Endodermal cell (in vitro differentiated cells): ENCODE data around the gene SERPINB11. TPM values are rescaled to one million over a fixed set of nuclear protein-coding genes. Genes with fewer than 3 reads are reported as not detected.

ENCODE experiments used
- DNase-seq: peaks from one replicate; pipeline ENCODE4 v3.0.0-alpha.2; 2017
- H3K27ac ChIP-seq: 2 replicates; pipeline ENCODE4 v1.5.1; 2013; ENCODE audit warnings: mild to moderate bottlenecking, low read depth, low read length, moderate library complexity
- H3K27me3 ChIP-seq: 2 replicates; pipeline ENCODE4 v1.6.1; 2013; ENCODE audit warnings: mild to moderate bottlenecking, low read length, moderate library complexity; ENCODE audit not compliant: insufficient read depth, control insufficient read depth, poor library complexity, severe bottlenecking
- H3K36me3 ChIP-seq: 2 replicates; pipeline ENCODE4 v1.7.0; 2013; ENCODE audit warnings: mild to moderate bottlenecking, low read length, moderate library complexity; ENCODE audit not compliant: control insufficient read depth, insufficient read depth
- H3K4me1 ChIP-seq: one replicate; pipeline ENCODE4 v1.7.0; 2013; ENCODE audit warnings: low read length; ENCODE audit not compliant: control insufficient read depth, insufficient read depth
- H3K4me3 ChIP-seq: 2 replicates; pipeline ENCODE4 v1.5.1; 2013; ENCODE audit warnings: mild to moderate bottlenecking, low read length, moderate library complexity
- H3K9ac ChIP-seq: 2 replicates; pipeline ENCODE4 v1.6.1; 2013; ENCODE audit warnings: mild to moderate bottlenecking, low read length, moderate library complexity; ENCODE audit not compliant: poor library complexity, severe bottlenecking; ENCODE audit errors: extremely low read depth
- H3K9me3 ChIP-seq: 2 replicates; pipeline ENCODE4 v1.6.1; 2013; ENCODE audit warnings: mild to moderate bottlenecking, low read length, moderate library complexity; ENCODE audit not compliant: control insufficient read depth
- H3K27ac Mint-ChIP-seq: 2 replicates; pipeline ENCODE4 v1.8.0; 2020; ENCODE audit warnings: mixed read lengths
- H3K27me3 Mint-ChIP-seq: 2 replicates; pipeline ENCODE4 v1.8.0; 2021; ENCODE audit warnings: mild to moderate bottlenecking, mixed read lengths; ENCODE audit not compliant: insufficient read depth
- H3K36me3 Mint-ChIP-seq: 2 replicates; pipeline ENCODE4 v1.8.0; 2020; ENCODE audit warnings: low read depth, mixed read lengths
- H3K4me1 Mint-ChIP-seq: 2 replicates; pipeline ENCODE4 v1.8.0; 2020; ENCODE audit warnings: mixed read lengths
- H3K4me3 Mint-ChIP-seq: 2 replicates; pipeline ENCODE4 v1.8.0; 2020; ENCODE audit warnings: mild to moderate bottlenecking, moderate library complexity, mixed read lengths
- H3K9me3 Mint-ChIP-seq: 2 replicates; pipeline ENCODE4 v1.8.0; 2020; ENCODE audit warnings: mild to moderate bottlenecking, mixed read lengths
- CTCF ChIP-seq: fragments of 200-600 bp; sonication (generic); conservative IDR thresholded peaks from 2 replicates; pipeline ENCODE4 v1.5.0; 2021; ENCODE audit warnings: antibody characterized with exemption, mild to moderate bottlenecking
- WGBS, 2 experiments: methylation state at CpG; one replicate each; pipeline versions ENCODE4 v1.1.5 to v1.1.7; 2013; ENCODE audit warnings: missing lambda C conversion rate in 2 of 2, mixed read lengths in 1 of 2; ENCODE audit not compliant: insufficient coverage in 1 of 2, insufficient read length in 1 of 2; 5-methylcytosine and 5-hydroxymethylcytosine counted together
- total RNA-seq, 2 donors: library from RNA; stranded (reverse); fragmentation: NEBNext Ultra II Directional in 1 of 2; extraction: Animal tissue kit (Norgen Biotek cat#: 25700) in 1 of 2; gene quantifications; 2 replicates in 1 of 2; 3 replicates in 1 of 2; pipeline ENCODE4 v1.2.1, GENCODE V29; 2021

The SERPINB11 gene
- total RNA-seq, 2 donors from 2014 or later = not detected

DNA sequence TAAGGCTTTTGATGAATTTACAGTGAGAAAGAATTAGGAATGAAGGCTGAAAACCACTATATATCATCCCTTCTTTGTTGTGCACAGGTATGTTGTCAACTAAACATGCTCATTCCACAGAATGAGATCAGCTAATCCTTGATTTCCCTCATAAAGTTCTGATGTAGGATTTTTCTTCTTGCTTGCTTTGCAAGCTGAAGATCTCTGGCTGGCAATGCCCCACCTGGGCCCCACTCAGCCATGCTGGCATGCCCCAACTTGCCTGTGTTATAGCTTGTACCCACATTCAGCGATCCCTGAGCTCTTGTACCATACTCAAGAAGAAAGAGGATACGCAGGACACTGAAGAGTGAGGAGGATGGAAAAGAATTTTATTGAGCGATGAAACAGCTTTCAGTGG is 18.0 kb upstream of the SERPINB11 start:
- TF ChIP-seq CTCF = no peak
- Histone ChIP-seq H3K9ac (no peak overlapping the region), H3K4me1 (peaks cover 28% of the 10 kb centered on the region), H3K27me3 (no peaks in the 10 kb centered on the region), H3K36me3 (no peaks in the 10 kb centered on the region), H3K4me3 (no peak overlapping the region), H3K9me3 (peaks cover 14% of the 10 kb centered on the region), H3K27ac (no peak overlapping the region)
- Mint-ChIP-seq H3K4me1 (peaks cover 38% of the 10 kb centered on the region), H3K27ac (no peak overlapping the region), H3K36me3 (no peaks in the 10 kb centered on the region), H3K27me3 (no peaks in the 10 kb centered on the region), H3K4me3 (no peak overlapping the region), H3K9me3 (peaks cover 9% of the 10 kb centered on the region)
- WGBS, 2 experiments = 96 to 100% methylated on average over 1 to 3 of the region's 3 CpGs
- no peak for DNase-seq

GRCh38 chr18:63686871-63687270 is 15.9 kb upstream of the SERPINB11 start:
- Mint-ChIP-seq H3K27me3 (no peaks in the 10 kb centered on the region), H3K27ac (no peak overlapping the region), H3K36me3 (peaks cover 2% of the 10 kb centered on the region), H3K9me3 (peaks cover 28% of the 10 kb centered on the region), H3K4me3 (no peak overlapping the region), H3K4me1 (peaks cover 33% of the 10 kb centered on the region)
- no peaks in the 10 kb centered on the region for H3K27me3 ChIP-seq
- WGBS, 2 experiments = 98% methylated on average over 2 of the region's 2 CpGs; no CpG with 5 or more reads in 1 of the 2 experiments
- no peak for DNase-seq
- no peak overlapping the region for H3K9ac ChIP-seq
- no peaks in the 10 kb centered on the region for H3K36me3 ChIP-seq
- H3K9me3 ChIP-seq = peaks cover 28% of the 10 kb centered on the region
- H3K4me3 ChIP-seq = no peak overlapping the region
- H3K27ac ChIP-seq = no peak overlapping the region
- peaks cover 24% of the 10 kb centered on the region for H3K4me1 ChIP-seq
- no peak for TF ChIP-seq CTCF

DNA sequence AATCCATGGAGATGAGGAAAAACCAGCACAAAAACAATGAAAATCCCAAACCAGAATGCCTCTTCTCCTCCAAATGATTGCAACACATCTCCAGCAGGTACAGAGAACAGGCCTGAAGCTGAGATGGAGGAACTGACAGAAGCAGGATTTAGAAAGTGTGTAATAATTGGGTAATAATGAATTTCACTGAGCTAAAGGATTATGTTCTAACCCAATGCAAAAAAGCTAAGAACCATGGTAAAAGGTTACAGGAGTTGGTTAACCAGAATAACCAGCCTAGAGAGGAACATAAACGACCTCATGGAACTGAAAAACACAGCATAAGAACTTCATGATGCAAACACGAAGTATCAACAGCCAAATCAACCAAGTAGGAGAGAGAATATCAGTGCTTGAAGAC is 13.7 kb upstream of the SERPINB11 start:
- WGBS, 2 experiments = 98 to 100% methylated on average over 2 of the region's 2 CpGs
- Histone ChIP-seq H3K27ac (no peak overlapping the region), H3K4me3 (peak overlapping the region; percentile 10), H3K9ac (no peak overlapping the region), H3K9me3 (peaks cover 38% of the 10 kb centered on the region), H3K27me3 (no peaks in the 10 kb centered on the region), H3K4me1 (peaks cover 11% of the 10 kb centered on the region), H3K36me3 (no peaks in the 10 kb centered on the region)
- H3K27me3 Mint-ChIP-seq = no peaks in the 10 kb centered on the region
- H3K27ac Mint-ChIP-seq = no peak overlapping the region
- TF ChIP-seq CTCF = no peak
- no peak for DNase-seq
- no peak overlapping the region for H3K4me3 Mint-ChIP-seq
- H3K9me3 Mint-ChIP-seq = peaks cover 39% of the 10 kb centered on the region
- peaks cover 24% of the 10 kb centered on the region for H3K4me1 Mint-ChIP-seq
- peaks cover 2% of the 10 kb centered on the region for H3K36me3 Mint-ChIP-seq
